CD4-positive, alpha-beta T cell treated with Interferon gamma for 1 hour (primary cell): ENCODE measurements around the gene ECD.
A peak's percentile ranks its signal among the peaks of the same experiment; 100 is the strongest.
"Not testable (repeated sequence)": the region's sequence is repeated elsewhere in the genome, so short reads cannot be mapped to it uniquely, and the experiment has no call there.

Source experiments
- DNase-seq: peaks from one replicate; pipeline ENCODE4 v3.0.0-alpha.2; 2020

ECD gene

GRCh38 chr10:73156054-73156453 lies 11.8 kb downstream of the ECD start:
- no peak for DNase-seq

GRCh38 chr10:73152009-73152408 lies 15.8 kb downstream of the ECD start:
- no peak for DNase-seq

GRCh38 chr10:73150633-73151413 lies 17.0 kb downstream of the ECD start:
- DNase-seq, result not testable (repeated sequence)

- DNase-seq, result no peak
These were observed 26.2 kb downstream of the ECD start for GRCh38 chr10:73141603-73142002.

GRCh38 chr10:73139251-73139650 lies 28.6 kb downstream of the ECD start:
- no peak for DNase-seq

GRCh38 chr10:73136627-73137026 lies 31.2 kb downstream of the ECD start:
- no peak for DNase-seq

- DNase-seq, result no peak
These were observed 33.1 kb downstream of the ECD start for GRCh38 chr10:73134727-73135126.

- no peak for DNase-seq
These were observed 35.7 kb downstream of the ECD start for GRCh38 chr10:73131913-73132686.

- no peak for DNase-seq
These were observed 36.5 kb downstream of the ECD start for GRCh38 chr10:73131301-73131700.

- no peak for DNase-seq
These were observed 41.5 kb downstream of the ECD start for GRCh38 chr10:73126343-73126742.

- DNase-seq, result no peak
These were observed 47.9 kb downstream of the ECD start for GRCh38 chr10:73119952-73120351.

- no peak for DNase-seq
These were observed 48.4 kb downstream of the ECD start for GRCh38 chr10:73119457-73119856.

GRCh38 chr10:73117976-73118743 lies 49.6 kb downstream of the ECD start:
- no peak for DNase-seq

- DNase-seq, result no peak
These were observed 51.8 kb downstream of the ECD start for GRCh38 chr10:73116017-73116416.

- no peak for DNase-seq
These were observed 54.3 kb downstream of the ECD start for GRCh38 chr10:73113551-73113950.

- DNase-seq, result not testable (repeated sequence)
These were observed 55.8 kb downstream of the ECD start for GRCh38 chr10:73112032-73112431.

GRCh38 chr10:73110345-73110849 lies 57.4 kb downstream of the ECD start, which contains the start of gene NUDT13:
TSS of gene NUDT13 (plus strand) at chr10:73110455. CDS start at chr10:73114366, 3,911 bp downstream.
- peak; percentile 54 for DNase-seq

- not testable (repeated sequence) for DNase-seq
These were observed 58.6 kb downstream of the ECD start for GRCh38 chr10:73109248-73109652.

- DNase-seq, result no peak
These were observed 61.5 kb downstream of the ECD start for GRCh38 chr10:73106301-73106700.

- DNase-seq, result no peak
These were observed 68.7 kb downstream of the ECD start for GRCh38 chr10:73099141-73099540.

- DNase-seq, result no peak
These were observed 70.5 kb downstream of the ECD start for GRCh38 chr10:73097305-73097670.

- peak; percentile 100 for DNase-seq
These were observed 71.1 kb downstream of the ECD start, which contains the start of gene P4HA1 for GRCh38 chr10:73096449-73097304. TSS of gene P4HA1 (minus strand) at chr10:73096866. CDS start at chr10:73074883, 21,983 bp downstream.
